PC-9 (cell line): ENCODE results near the gene PGPEP1. TPM values are rescaled to one million over a fixed set of nuclear protein-coding genes. Genes with fewer than 3 reads are reported as not detected.

ENCODE experiments used
- BruUV-seq: library from RNA; stranded (reverse); fragments of 400-500 nt; replicated peaks from 2 replicates; lab custom pipeline; 2021; lab: Mats Ljungman, UMichigan
- CTCF ChIA-PET: fragments of 300-600 bp; sonication (Branson Sonifier 250); formaldehyde crosslinking; loops from one replicate; lab custom pipeline; 2022; ENCODE audit warnings: antibody characterized with exemption; lab: Charles Lee
- POLR2A ChIA-PET: fragments of 300-600 bp; sonication (Branson Sonifier 250); formaldehyde crosslinking; loops from one replicate; lab custom pipeline; 2022; ENCODE audit warnings: antibody characterized with exemption; ENCODE audit not compliant: unreplicated experiment; lab: Charles Lee
- DNase-seq, 2 experiments: peaks; one replicate each; pipeline versions ENCODE4 v3.0.0 to v3.0.0-alpha.2; 2015 to 2022; ENCODE audit warnings: mixed read lengths in 1 of 2
- H2AFZ ChIP-seq: fragments of 200-600 bp; sonication (generic); 2 replicates; pipeline ENCODE4 v1.8.1; 2017; ENCODE audit warnings: antibody characterized with exemption
- H3F3A ChIP-seq: fragments of 200-600 bp; sonication (generic); 2 replicates; pipeline ENCODE4 v1.8.1; 2017; ENCODE audit warnings: antibody characterized with exemption, mild to moderate bottlenecking, low read depth; ENCODE audit not compliant: insufficient read depth
- H3K27ac ChIP-seq: fragments of 200-600 bp; sonication (generic); 2 replicates; pipeline ENCODE4 v1.6.1; 2016; ENCODE audit warnings: mixed run types
- H3K27me3 ChIP-seq: fragments of 200-600 bp; sonication (generic); 2 replicates; pipeline ENCODE4 v1.6.1; 2016; ENCODE audit warnings: low read depth, mixed run types; ENCODE audit not compliant: insufficient read depth
- H3K36me3 ChIP-seq: fragments of 200-600 bp; sonication (generic); 2 replicates; pipeline ENCODE4 v1.6.1; 2016; ENCODE audit warnings: low read depth, mixed run types
- H3K4me1 ChIP-seq: fragments of 200-600 bp; sonication (generic); replicated peaks from 2 replicates; pipeline ENCODE4 v1.6.1; 2016; ENCODE audit warnings: mixed run types; ENCODE audit not compliant: insufficient read depth
- H3K4me2 ChIP-seq: fragments of 200-600 bp; sonication (generic); 2 replicates; pipeline ENCODE4 v1.6.1; 2017; ENCODE audit warnings: mixed run types
- H3K4me3 ChIP-seq: fragments of 200-600 bp; sonication (generic); 2 replicates; pipeline ENCODE4 v1.6.1; 2016; ENCODE audit warnings: mixed run types
- H3K79me2 ChIP-seq: fragments of 200-600 bp; sonication (generic); 2 replicates; pipeline ENCODE4 v1.6.1; 2017; ENCODE audit warnings: low read depth, mixed run types
- H3K9me2 ChIP-seq: fragments of 200-600 bp; sonication (generic); 2 replicates; pipeline ENCODE4 v1.8.1; 2017; ENCODE audit warnings: mild to moderate bottlenecking; ENCODE audit not compliant: insufficient read depth
- H3K9me3 ChIP-seq: fragments of 200-600 bp; sonication (generic); 2 replicates; pipeline ENCODE4 v1.8.1; 2016; ENCODE audit warnings: low read depth; ENCODE audit not compliant: insufficient read depth
- H4K20me1 ChIP-seq: fragments of 200-600 bp; sonication (generic); 2 replicates; pipeline ENCODE4 v1.8.1; 2017; ENCODE audit not compliant: insufficient read depth
- EZH2 ChIP-seq: fragments of 200-600 bp; sonication (generic); IDR thresholded peaks from 2 replicates; pipeline ENCODE4 v1.8.0; 2017; ENCODE audit warnings: antibody characterized with exemption, low read depth
- intact Hi-C: fragments of 100-400 bp; cut with micrococcal nuclease; formaldehyde crosslinking; loops from one replicate; pipeline ENCODE4 v1.10.0; 2022; ENCODE audit not compliant: unreplicated experiment
- total RNA-seq: library from RNA; stranded (reverse); gene quantifications from 2 replicates; pipeline ENCODE4 v1.2.3, GENCODE V29; 2021
- TF ChIP-seq, protein P1 (sequence below): fragments of 200-600 bp; sonication (generic); conservative IDR thresholded peaks from 2 replicates; pipeline ENCODE4 v1.6.1; 2017; ENCODE audit warnings: mixed run types, antibody characterized with exemption, mild to moderate bottlenecking, moderate library complexity

PGPEP1 gene
- total RNA-seq, 1 experiment from 2014 or later = 53.6 TPM

GRCh38 chr19:18340990-18341868, 831 bp downstream of the PGPEP1 start:
- Histone ChIP-seq H3K27me3 (no peaks in the 10 kb centered on the region), H3K4me2 (peak overlapping the region; percentile 78), H3K36me3 (no peaks in the 10 kb centered on the region), H3F3A (peaks cover 46% of the 10 kb centered on the region), H3K9me2 (no peaks in the 10 kb centered on the region), H3K27ac (no peak overlapping the region), H3K79me2 (no peaks in the 10 kb centered on the region; the same call in 1 of the 2 replicates), H4K20me1 (no peaks in the 10 kb centered on the region), H3K4me1 (peaks cover 23% of the 10 kb centered on the region), H3K4me3 (peak overlapping the region; percentile 73), H2AFZ (peak overlapping the region; percentile 71), H3K9me3 (no peaks in the 10 kb centered on the region)
- CTCF ChIA-PET = interaction anchor here (0.6 kb wide), 1 partner anchor 133 kb away, joined by 9 read pairs; no protein-coding TSS in a partner anchor
- POLR2A ChIA-PET = no interaction called here
- TSS peak; percentile 22 for BruUV-seq
- intact Hi-C loops = loop anchor here (5.0 kb wide), 1 partner anchor 149 kb away; the partner anchor contains the start of gene MPV17L2
- TF ChIP-seq, protein P1, sequence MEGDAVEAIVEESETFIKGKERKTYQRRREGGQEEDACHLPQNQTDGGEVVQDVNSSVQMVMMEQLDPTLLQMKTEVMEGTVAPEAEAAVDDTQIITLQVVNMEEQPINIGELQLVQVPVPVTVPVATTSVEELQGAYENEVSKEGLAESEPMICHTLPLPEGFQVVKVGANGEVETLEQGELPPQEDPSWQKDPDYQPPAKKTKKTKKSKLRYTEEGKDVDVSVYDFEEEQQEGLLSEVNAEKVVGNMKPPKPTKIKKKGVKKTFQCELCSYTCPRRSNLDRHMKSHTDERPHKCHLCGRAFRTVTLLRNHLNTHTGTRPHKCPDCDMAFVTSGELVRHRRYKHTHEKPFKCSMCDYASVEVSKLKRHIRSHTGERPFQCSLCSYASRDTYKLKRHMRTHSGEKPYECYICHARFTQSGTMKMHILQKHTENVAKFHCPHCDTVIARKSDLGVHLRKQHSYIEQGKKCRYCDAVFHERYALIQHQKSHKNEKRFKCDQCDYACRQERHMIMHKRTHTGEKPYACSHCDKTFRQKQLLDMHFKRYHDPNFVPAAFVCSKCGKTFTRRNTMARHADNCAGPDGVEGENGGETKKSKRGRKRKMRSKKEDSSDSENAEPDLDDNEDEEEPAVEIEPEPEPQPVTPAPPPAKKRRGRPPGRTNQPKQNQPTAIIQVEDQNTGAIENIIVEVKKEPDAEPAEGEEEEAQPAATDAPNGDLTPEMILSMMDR = no peak; the same call in 1 of the 2 replicates
- TF ChIP-seq EZH2 = no peak
- peak; percentile 49 to 54 for DNase-seq

DNA sequence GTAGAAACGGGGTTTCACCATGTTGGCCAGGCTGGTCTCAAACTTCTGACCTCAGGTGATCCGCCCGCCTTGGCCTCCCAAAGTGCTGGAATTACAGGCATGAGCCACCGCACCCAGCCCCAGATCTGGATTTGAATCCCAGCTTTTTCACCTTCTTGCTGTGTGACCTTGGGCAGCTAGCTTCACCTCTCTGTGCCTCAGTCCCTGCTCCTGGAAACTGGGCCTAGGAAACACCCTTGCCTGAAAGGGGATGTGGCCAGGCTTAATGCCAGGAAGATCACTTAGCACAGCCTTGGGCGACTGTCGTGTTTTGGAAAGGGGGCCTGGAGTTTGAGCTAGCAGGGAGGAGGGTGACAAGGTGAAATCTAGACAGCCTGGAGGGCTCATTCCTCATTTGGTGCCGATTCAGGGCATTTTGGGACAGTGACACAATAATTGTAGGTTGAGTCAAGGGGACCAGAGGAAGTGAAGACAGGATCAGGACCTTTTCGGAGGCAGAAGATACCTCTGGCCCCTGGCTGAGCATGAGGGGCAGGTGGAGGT, 1.8 kb downstream of the PGPEP1 start:
- BruUV-seq = no TSS peak
- Histone ChIP-seq H3F3A (peaks cover 50% of the 10 kb centered on the region), H3K4me1 (peaks cover 23% of the 10 kb centered on the region), H3K36me3 (no peaks in the 10 kb centered on the region), H4K20me1 (no peaks in the 10 kb centered on the region), H3K9me2 (no peaks in the 10 kb centered on the region), H3K9me3 (no peaks in the 10 kb centered on the region), H3K4me2 (no peak overlapping the region), H2AFZ (no peak overlapping the region), H3K27me3 (no peaks in the 10 kb centered on the region), H3K79me2 (no peaks in the 10 kb centered on the region; the same call in 1 of the 2 replicates), H3K27ac (no peak overlapping the region), H3K4me3 (no peak overlapping the region)
- TF ChIP-seq EZH2 = no peak
- TF ChIP-seq, protein P1 = no peak
- intact Hi-C loops = loop anchor here (5.0 kb wide), 1 partner anchor 150 kb away; the partner anchor contains the start of gene MPV17L2
- ChIA-PET CTCF (interaction anchor here (0.8 kb wide), 1 partner anchor 75 kb away, joined by 4 read pairs; no protein-coding TSS in a partner anchor), POLR2A (no interaction called here)
- no peak for DNase-seq

DNA sequence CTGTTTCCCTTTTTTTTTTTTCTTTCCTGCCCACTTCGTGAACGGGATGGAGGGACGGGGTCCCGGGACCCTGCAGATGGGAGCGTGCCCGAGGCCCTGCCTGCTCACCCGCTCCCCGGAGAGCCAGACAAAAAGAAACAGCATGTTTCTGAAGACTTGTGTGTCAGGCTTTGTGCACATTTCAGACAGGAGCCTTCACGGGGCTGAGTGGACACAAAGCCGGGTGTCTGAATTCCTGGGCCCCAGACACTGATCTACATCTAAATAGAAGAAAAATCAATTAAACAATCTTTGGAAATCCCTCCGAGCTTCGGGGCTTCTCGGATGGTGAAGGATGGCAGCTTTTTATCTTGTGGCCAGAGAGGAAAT, 4.2 kb downstream of the PGPEP1 start:
- H3K9me2 ChIP-seq = no peaks in the 10 kb centered on the region
- H3K79me2 ChIP-seq = no peaks in the 10 kb centered on the region; the same call in 1 of the 2 replicates
- POLR2A ChIA-PET = interaction anchor here (0.8 kb wide), 1 partner anchor 90 kb away, joined by 3 read pairs; a partner anchor contains a TSS
- CTCF ChIA-PET = interaction anchor here (0.7 kb wide), 1 partner anchor 62 kb away, joined by 3 read pairs; no protein-coding TSS in a partner anchor
- peaks cover 29% of the 10 kb centered on the region for H3K4me1 ChIP-seq
- H3K27me3 ChIP-seq = no peaks in the 10 kb centered on the region
- peak overlapping the region; percentile 52 for H3K27ac ChIP-seq
- H4K20me1 ChIP-seq = no peaks in the 10 kb centered on the region
- H3K36me3 ChIP-seq = no peaks in the 10 kb centered on the region
- peaks cover 51% of the 10 kb centered on the region for H3F3A ChIP-seq
- DNase-seq = no peak
- H3K4me3 ChIP-seq = no peak overlapping the region
- no TSS peak for BruUV-seq
- intact Hi-C loops = loop anchor here (5.0 kb wide), 1 partner anchor 152 kb away; the partner anchor contains the start of gene MPV17L2
- H3K4me2 ChIP-seq = no peak overlapping the region
- no peak overlapping the region for H2AFZ ChIP-seq
- H3K9me3 ChIP-seq = no peaks in the 10 kb centered on the region
- TF ChIP-seq, protein P1 = no peak
- TF ChIP-seq EZH2 = no peak
